Measurements from ENCODE around the gene HS6ST3.
"Not testable (repeated sequence)": the region's sequence is repeated elsewhere in the genome, so short reads cannot be mapped to it uniquely, and the experiment has no call there.

Gene HS6ST3

DNA sequence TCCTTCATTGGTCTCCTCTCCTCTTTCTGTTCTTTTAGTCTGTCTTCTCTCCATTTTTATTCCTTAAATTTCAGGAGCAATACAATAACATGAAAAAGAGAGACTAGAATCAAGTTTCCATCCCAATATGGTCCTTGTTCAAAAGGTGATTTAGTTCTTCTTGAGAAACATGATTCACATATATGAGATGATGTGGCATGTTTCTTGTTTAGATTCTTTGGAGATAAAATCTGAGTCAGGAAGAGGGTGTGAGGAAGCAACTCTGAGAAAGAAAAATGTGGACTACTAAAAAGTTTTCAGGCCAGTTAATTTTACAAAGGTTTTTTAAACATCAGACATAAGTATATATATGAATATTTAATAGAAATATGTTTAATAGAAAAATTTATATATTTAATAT lies 673.0 kb downstream of the HS6ST3 start:
- ATAC-seq (no peak), DNase-seq (no peak)
- Mint-ChIP-seq H3K9me3 (peaks cover 5% of the 10 kb centered on the region), H3K4me1 (no peaks in the 10 kb centered on the region), H3K4me3 (no peak overlapping the region), H3K27me3 (no peaks in the 10 kb centered on the region), H3K36me3 (ENCODE audit: low read depth) (no peaks in the 10 kb centered on the region), H3K27ac (no peak overlapping the region)

DNA sequence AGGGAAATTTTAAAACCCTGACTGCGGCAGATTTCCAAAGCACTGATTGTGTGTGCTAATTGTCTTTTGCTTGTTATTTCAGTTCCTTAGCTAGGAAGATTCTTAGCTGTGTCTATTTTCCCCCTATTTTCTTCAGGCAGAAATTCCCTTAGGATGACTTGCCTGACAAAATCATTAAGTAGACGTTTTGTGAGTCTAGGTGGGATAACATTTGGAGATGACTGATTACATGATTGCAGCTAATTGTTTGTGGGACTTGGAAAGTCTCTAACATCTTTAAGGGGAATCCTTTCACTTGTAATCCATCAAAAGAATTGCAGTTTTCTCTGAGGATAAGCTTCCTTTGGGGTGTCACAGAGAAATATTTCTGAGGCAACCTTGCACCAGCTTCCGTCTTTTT lies 676.4 kb downstream of the HS6ST3 start:
- Mint-ChIP-seq H3K4me1 (no peaks in the 10 kb centered on the region), H3K27ac (no peak overlapping the region), H3K36me3 (ENCODE audit: low read depth) (no peaks in the 10 kb centered on the region), H3K27me3 (no peaks in the 10 kb centered on the region), H3K4me3 (no peak overlapping the region), H3K9me3 (peaks cover 9% of the 10 kb centered on the region)
- no peak for DNase-seq
- ATAC-seq: no peak

DNA sequence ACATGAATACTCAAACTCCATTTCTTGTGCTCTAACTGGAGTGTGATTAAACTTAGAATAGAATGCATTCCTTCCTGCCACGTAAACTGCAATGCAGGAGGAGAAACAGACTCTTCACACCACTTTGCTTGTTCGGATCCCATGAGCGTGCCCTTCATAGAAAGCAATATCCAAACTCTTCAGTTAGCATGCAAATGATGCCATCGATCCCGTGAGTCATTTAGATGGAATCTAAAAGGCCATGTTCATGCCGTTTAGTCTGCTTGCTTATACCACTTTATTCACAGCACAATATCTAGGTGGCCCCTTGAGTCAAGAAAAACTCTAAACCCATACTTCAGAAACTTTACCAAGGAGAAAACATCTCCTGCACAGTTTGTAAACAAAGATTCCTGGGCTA lies 678.6 kb downstream of the HS6ST3 start:
- no peak overlapping the region for H3K27ac Mint-ChIP-seq
- no peak for ATAC-seq
- H3K4me1 Mint-ChIP-seq: no peaks in the 10 kb centered on the region
- DNase-seq: no peak
- no peak overlapping the region for H3K4me3 Mint-ChIP-seq
- H3K36me3 Mint-ChIP-seq (ENCODE audit: low read depth): no peaks in the 10 kb centered on the region
- no peaks in the 10 kb centered on the region for H3K27me3 Mint-ChIP-seq
- peaks cover 9% of the 10 kb centered on the region for H3K9me3 Mint-ChIP-seq

DNA sequence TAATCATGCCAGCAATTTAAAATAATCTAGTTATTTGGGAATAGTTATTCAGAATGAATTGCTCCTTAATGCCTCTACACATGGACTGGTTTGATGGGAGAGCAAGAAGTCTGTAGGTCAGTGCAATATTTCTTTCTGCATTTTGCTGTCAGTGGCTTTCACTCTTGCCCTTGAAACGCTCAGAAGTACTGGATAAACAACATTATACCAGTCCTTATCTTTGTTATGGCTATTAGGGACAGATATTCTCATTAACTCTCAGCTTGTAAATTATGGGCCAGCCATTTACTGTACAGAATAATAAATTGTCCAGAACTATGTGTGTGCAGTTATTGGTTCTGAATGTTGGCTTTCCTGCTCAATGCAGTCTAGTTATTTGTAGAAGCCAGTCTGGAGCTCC lies 680.0 kb downstream of the HS6ST3 start:
- H3K4me3 Mint-ChIP-seq: no peak overlapping the region
- no peak overlapping the region for H3K27ac Mint-ChIP-seq
- H3K4me1 Mint-ChIP-seq: no peaks in the 10 kb centered on the region
- DNase-seq (no peak), ATAC-seq (no peak)
- H3K27me3 Mint-ChIP-seq: no peaks in the 10 kb centered on the region
- H3K9me3 Mint-ChIP-seq: peaks cover 4% of the 10 kb centered on the region
- H3K36me3 Mint-ChIP-seq (ENCODE audit: low read depth): no peaks in the 10 kb centered on the region

DNA sequence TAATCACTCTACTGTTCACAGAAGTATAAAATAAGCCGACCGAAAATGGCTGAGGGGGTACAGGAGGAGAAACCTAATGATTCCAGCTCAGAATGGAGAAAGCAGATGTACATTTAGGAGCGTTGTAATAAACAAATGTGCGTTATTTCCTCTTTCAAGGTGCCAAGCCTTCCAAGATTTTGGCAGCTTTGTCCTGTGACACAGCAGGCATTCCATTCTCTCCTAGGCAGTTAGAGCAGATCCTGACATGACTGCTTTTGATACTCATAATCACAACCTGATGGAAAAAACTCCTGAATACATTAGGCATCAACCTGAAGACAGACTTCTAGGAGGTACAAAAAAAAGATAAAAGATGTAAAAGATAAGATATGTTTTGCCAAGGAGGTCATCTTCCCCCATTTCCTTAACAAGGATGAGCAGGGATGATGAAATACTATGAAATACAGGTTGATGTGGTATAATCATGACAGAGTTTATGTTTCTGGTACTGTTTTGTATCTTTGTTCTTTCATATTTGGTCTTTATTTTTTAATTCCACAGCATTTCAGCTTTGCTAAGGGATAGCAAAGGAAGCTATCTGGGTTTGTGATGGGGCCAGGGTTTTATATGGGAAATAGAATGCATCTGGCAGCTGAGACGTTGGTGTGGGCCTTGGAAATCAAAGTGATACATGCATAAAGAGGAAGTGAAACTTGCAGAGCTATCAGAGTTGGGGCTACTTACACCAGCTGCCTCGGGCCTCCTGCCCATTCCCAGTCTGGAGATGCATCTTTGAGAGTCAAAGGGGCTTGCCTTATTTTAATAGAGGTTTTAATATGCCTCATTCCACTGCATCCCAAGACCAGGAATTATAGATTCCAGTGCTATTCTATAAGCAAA lies 681.8 kb downstream of the HS6ST3 start:
- H3K36me3 Mint-ChIP-seq (ENCODE audit: low read depth): no peaks in the 10 kb centered on the region
- no peaks in the 10 kb centered on the region for H3K4me1 Mint-ChIP-seq
- DNase-seq (no peak), ATAC-seq (no peak)
- H3K4me3 Mint-ChIP-seq: no peak overlapping the region
- H3K27me3 Mint-ChIP-seq: no peaks in the 10 kb centered on the region
- peaks cover 11% of the 10 kb centered on the region for H3K9me3 Mint-ChIP-seq
- H3K27ac Mint-ChIP-seq: no peak overlapping the region

DNA sequence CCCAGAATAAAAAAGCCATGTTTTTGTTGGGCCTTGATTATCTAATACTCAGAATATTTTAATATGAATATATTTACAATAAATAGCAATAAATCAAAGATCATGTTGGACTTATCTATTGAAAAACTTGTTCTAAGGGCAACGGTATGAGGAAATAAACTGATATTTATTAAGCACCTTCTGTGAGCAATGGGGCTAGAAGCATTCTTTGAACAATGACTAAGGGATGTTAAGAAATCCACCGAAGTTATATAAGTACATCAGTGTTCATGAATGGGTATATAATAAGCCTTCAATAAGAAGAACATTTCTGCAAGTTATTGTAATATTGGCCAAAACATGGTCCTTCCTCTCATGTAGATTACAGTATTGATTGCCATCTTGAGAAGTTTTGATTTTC lies 682.5 kb downstream of the HS6ST3 start:
- Mint-ChIP-seq H3K4me3 (no peak overlapping the region), H3K27ac (no peak overlapping the region), H3K9me3 (peaks cover 11% of the 10 kb centered on the region), H3K36me3 (ENCODE audit: low read depth) (no peaks in the 10 kb centered on the region), H3K4me1 (no peaks in the 10 kb centered on the region), H3K27me3 (no peaks in the 10 kb centered on the region)
- DNase-seq (no peak), ATAC-seq (no peak)

DNA sequence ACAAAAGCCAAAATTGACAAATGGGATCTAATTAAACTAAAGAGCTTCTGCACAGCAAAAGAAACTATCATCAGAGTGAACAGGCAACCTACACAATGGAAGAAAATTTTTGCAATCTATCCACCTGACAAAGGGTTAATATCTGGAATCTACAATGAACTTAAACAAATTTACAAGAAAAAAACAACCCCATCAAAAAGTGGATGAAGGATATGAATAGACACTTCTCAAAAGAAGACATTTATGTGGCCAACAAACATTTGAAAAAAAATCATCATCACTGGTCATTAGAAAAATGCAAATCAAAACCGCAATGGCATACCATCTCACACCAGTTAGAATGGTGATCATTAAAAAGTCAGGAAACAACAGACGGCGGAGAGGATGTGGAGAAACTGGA lies 688.4 kb downstream of the HS6ST3 start:
- H3K9me3 Mint-ChIP-seq: not testable (repeated sequence)

DNA sequence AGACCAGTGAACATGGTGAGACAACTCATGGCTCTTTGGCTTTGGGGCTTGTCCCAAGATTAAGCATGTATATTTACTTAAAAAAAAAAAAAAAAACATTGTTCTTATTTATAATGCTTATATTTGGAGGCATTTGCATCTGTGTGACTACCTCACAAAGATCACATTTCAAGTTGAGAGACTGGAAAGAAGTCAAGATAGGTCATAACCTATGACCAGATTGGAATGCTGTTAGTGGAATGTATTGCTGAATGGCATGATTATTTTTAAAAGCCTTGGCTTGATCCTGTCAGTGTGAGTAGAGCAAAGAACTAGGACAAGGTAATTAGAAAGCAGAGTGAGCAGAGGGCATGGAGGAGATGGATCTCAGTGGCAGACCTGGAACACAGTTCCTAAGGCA lies 689.8 kb downstream of the HS6ST3 start:
- no peak for DNase-seq
- Mint-ChIP-seq H3K27me3 (no peaks in the 10 kb centered on the region), H3K36me3 (ENCODE audit: low read depth) (no peaks in the 10 kb centered on the region), H3K4me1 (no peaks in the 10 kb centered on the region), H3K27ac (no peak overlapping the region), H3K4me3 (no peak overlapping the region), H3K9me3 (peaks cover 7% of the 10 kb centered on the region)
- ATAC-seq: no peak

More for the DNA sequence above, 688.4 kb downstream of the HS6ST3 start:
- not testable (repeated sequence) for DNase-seq; H3K4me1 Mint-ChIP-seq; H3K4me3 Mint-ChIP-seq; ATAC-seq; H3K27me3 Mint-ChIP-seq; H3K36me3 Mint-ChIP-seq (ENCODE audit: low read depth); H3K27ac Mint-ChIP-seq

DNA sequence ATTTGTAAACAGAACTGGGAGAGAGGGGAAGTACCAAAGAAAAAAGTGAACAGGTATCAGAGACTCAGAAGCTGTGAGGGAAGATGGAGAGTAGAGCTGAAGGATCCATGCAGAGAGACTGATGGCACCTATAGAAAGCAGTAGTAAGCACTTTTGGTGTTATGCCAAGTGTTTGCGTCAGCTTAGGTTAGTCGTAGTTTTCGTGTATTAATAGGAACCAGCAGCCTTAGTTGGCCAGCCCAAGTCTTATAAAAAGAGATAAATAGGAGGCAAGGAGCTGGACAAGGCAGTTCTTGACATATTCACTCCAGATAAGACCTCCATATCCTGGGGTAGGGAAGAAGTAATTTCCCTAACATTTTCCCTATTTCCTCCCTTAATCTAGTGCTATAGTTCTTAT lies 690.2 kb downstream of the HS6ST3 start:
- H3K27ac Mint-ChIP-seq: no peak overlapping the region
- H3K27me3 Mint-ChIP-seq: no peaks in the 10 kb centered on the region
- H3K36me3 Mint-ChIP-seq (ENCODE audit: low read depth): no peaks in the 10 kb centered on the region
- DNase-seq (no peak), ATAC-seq (no peak)
- H3K9me3 Mint-ChIP-seq: peaks cover 7% of the 10 kb centered on the region
- no peaks in the 10 kb centered on the region for H3K4me1 Mint-ChIP-seq
- no peak overlapping the region for H3K4me3 Mint-ChIP-seq

DNA sequence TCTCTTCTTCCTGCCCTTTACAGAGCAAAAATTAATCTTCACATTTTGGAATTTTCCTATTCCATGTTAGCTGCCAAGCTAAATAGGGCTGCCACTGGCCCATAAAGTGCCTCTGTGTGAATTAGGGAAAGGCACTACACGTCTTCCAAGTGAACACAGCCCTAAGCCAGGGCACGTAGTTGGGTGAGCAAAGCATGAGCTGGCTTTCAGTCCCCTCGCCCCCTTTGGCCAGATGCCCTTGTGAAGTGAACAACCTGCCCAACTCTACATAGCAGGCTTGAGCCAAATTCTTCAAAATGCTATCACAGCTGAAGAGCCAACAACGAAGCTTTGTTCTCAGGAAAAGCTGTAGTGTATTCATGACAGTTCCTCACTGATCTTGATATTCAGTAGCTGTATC lies 691.2 kb downstream of the HS6ST3 start:
- H3K36me3 Mint-ChIP-seq (ENCODE audit: low read depth): no peaks in the 10 kb centered on the region
- peaks cover 8% of the 10 kb centered on the region for H3K9me3 Mint-ChIP-seq
- H3K27me3 Mint-ChIP-seq: no peaks in the 10 kb centered on the region
- H3K27ac Mint-ChIP-seq: no peak overlapping the region
- H3K4me3 Mint-ChIP-seq: no peak overlapping the region
- ATAC-seq (no peak), DNase-seq (no peak)
- no peaks in the 10 kb centered on the region for H3K4me1 Mint-ChIP-seq

DNA sequence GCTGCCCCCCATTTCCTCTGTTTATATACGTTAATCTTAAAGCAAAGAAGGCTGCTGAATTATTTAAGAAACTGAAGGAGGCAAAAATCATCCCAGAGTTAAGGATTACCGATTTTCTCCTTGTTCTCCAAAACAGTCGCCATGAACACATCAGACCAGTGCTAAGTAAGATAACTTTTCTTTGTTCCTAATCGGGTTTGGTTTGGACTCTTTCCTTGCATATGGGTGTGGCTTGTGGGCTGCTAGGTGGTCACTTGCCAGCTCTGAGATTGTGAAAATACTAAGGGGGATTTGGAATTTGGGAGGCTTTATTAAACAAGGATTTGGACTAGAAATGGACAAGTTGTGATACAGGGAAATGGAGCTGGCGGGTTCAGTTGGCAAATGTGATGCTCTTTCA lies 692.3 kb downstream of the HS6ST3 start:
- H3K27ac Mint-ChIP-seq: no peak overlapping the region
- no peak for ATAC-seq

DNA sequence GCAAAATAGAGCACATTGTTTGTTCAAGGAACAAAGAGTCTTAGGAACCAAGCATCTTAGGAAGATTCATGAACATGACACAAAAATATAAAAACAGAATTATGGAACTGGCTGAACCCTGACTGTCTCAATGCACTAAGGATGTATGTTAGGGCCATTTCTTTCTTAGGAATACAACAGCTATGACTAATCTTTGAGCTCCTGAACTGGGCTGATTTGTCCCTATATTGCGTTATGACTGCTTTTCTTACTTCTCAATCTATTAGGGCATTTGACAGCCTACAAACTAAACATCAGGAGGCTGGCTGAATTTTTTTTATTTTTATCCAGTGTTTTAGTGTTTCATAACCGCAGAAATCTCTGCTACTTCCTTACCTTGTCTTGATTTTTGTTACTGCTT lies 693.1 kb downstream of the HS6ST3 start:
- Mint-ChIP-seq H3K9me3 (peaks cover 3% of the 10 kb centered on the region), H3K36me3 (ENCODE audit: low read depth) (no peaks in the 10 kb centered on the region), H3K4me3 (no peak overlapping the region), H3K27ac (no peak overlapping the region), H3K4me1 (no peaks in the 10 kb centered on the region), H3K27me3 (no peaks in the 10 kb centered on the region)
- ATAC-seq: no peak
- no peak for DNase-seq

More for the DNA sequence above, 692.3 kb downstream of the HS6ST3 start:
- no peak for DNase-seq
- Mint-ChIP-seq H3K9me3 (peaks cover 3% of the 10 kb centered on the region), H3K4me1 (no peaks in the 10 kb centered on the region), H3K27me3 (no peaks in the 10 kb centered on the region), H3K4me3 (no peak overlapping the region), H3K36me3 (ENCODE audit: low read depth) (no peaks in the 10 kb centered on the region)

DNA sequence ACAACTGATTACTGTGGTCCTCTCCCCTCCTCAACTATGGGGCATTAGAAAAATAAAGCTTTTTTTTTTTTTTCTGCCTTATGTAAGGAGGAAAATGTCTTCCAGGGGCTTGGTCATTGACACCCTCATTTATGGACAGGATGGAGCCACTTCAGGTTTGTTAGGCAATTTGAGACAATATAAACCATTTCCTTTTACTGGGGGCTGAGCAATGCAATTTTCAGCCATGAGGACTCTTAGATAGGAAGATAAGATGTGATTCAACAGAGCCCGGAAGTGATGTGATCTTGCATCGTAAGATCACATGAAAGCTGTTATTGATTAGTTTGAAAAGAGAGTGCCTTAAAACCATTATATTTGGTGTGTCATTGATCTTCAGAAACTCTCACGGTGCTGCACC lies 693.6 kb downstream of the HS6ST3 start:
- DNase-seq: no peak
- H3K36me3 Mint-ChIP-seq (ENCODE audit: low read depth): no peaks in the 10 kb centered on the region
- peaks cover 3% of the 10 kb centered on the region for H3K9me3 Mint-ChIP-seq
- no peak overlapping the region for H3K4me3 Mint-ChIP-seq
- no peak overlapping the region for H3K27ac Mint-ChIP-seq
- H3K4me1 Mint-ChIP-seq: no peaks in the 10 kb centered on the region
- no peak for ATAC-seq
- H3K27me3 Mint-ChIP-seq: no peaks in the 10 kb centered on the region

DNA sequence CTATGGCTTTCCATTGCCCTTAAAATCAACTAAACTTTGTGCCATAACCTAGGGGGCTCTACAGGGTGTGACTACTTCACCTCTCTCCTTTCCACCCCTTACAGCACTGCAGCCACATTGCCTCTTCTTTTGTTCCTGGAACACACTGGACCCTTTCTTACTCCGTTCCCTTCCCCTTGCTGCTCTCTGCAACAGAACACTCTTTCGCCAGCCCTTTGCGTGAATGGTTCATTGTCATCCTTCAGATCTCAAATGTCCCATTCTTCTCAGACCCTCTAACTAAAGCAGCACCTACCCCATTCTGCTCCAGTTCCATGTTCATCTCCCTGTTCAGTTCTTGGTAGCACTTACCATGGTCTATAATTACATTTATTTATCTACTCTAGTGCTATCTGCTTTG lies 696.1 kb downstream of the HS6ST3 start:
- no peak overlapping the region for H3K4me3 Mint-ChIP-seq
- DNase-seq: no peak

DNA sequence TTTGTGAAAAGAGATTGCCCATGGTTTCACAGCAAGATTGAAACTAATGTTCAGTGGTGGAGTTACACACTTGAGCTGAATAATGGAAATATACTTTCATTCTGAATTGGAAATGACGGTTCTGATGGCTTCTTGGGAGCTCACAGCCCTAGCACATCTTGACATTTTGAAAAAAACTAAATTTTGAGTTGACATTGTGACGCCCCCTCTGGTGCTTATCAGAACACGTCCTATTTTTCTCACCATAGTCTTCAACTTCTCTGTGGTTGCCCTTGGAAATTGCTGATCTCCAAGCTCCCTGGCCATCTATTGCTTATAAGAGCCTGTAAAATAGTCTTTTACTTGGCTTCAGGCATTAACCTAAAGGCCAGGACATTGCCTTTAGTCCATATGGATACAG lies 702.3 kb downstream of the HS6ST3 start:
- ATAC-seq: no peak
- Mint-ChIP-seq H3K36me3 (ENCODE audit: low read depth) (no peaks in the 10 kb centered on the region), H3K4me3 (no peak overlapping the region), H3K27me3 (no peaks in the 10 kb centered on the region), H3K4me1 (no peaks in the 10 kb centered on the region), H3K9me3 (no peaks in the 10 kb centered on the region), H3K27ac (no peak overlapping the region)
- no peak for DNase-seq

More for the DNA sequence above, 696.1 kb downstream of the HS6ST3 start:
- Mint-ChIP-seq H3K36me3 (ENCODE audit: low read depth) (no peaks in the 10 kb centered on the region), H3K4me1 (no peaks in the 10 kb centered on the region), H3K27me3 (no peaks in the 10 kb centered on the region), H3K9me3 (peaks cover 3% of the 10 kb centered on the region), H3K27ac (no peak overlapping the region)
- ATAC-seq: no peak

Measured in activated naive CD8-positive, alpha-beta T cell treated with anti-CD3 and anti-CD28 coated beads, Interleukin-2, amount 50 U/mL, for 24 hours (primary cell).